AG09319 (cell line): ENCODE results near the gene ST6GALNAC4.

Source experiments
- DNase-seq: peaks from one replicate; pipeline ENCODE4 v3.0.0-alpha.2; 2010; ENCODE audit warnings: low read depth; ENCODE audit errors: extremely low read depth
- TF ChIP-seq, protein P1 (sequence below): IDR thresholded peaks from 2 replicates; pipeline ENCODE4 v1.5.1; 2011; ENCODE audit warnings: low read depth, mild to moderate bottlenecking, inconsistent platforms, low read length, moderate library complexity

ST6GALNAC4 gene

DNA sequence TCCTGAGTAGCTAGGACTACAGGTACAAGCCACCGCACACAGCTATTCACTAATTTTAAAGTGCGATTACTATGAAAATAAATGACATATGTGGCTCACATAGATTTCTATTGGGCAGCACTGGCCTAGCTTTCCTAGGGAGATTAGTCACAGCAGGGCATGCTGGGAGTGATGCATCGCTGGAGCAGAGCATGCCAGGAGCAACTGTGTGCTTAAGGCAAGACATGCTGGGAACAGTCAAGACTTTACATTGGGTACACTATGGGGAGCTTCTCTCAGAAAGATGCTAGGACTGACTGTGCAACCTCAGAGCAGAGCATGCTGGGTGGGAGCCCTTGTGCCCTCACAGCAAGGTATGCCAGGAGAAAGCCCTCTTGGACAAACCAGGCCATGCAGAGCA, 26.8 kb downstream of the ST6GALNAC4 start:
- TF ChIP-seq, protein P1, sequence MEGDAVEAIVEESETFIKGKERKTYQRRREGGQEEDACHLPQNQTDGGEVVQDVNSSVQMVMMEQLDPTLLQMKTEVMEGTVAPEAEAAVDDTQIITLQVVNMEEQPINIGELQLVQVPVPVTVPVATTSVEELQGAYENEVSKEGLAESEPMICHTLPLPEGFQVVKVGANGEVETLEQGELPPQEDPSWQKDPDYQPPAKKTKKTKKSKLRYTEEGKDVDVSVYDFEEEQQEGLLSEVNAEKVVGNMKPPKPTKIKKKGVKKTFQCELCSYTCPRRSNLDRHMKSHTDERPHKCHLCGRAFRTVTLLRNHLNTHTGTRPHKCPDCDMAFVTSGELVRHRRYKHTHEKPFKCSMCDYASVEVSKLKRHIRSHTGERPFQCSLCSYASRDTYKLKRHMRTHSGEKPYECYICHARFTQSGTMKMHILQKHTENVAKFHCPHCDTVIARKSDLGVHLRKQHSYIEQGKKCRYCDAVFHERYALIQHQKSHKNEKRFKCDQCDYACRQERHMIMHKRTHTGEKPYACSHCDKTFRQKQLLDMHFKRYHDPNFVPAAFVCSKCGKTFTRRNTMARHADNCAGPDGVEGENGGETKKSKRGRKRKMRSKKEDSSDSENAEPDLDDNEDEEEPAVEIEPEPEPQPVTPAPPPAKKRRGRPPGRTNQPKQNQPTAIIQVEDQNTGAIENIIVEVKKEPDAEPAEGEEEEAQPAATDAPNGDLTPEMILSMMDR = no peak
- no peak for DNase-seq

DNA sequence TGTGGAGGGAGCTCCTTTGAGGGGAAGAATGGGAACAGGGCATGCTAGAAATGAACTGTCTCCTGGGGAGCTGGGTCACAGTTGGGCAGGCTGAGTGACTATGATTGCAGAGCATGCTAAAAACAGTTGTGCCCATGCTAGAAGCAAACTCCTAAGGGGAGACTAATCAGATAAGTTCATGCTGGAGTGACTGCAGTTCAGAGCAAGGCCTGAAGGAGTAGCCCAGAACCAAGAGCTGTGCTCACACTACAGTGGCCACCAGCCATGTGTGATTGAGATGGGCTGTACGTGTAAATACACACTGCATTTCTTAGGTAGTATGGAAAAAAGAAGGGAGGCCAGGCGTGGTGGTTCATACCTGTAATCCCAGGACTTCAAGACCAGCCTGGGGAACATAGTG, 29.0 kb downstream of the ST6GALNAC4 start:
- TF ChIP-seq, protein P1 = no peak; the same call in 1 of the 2 replicates
- no peak for DNase-seq

DNA sequence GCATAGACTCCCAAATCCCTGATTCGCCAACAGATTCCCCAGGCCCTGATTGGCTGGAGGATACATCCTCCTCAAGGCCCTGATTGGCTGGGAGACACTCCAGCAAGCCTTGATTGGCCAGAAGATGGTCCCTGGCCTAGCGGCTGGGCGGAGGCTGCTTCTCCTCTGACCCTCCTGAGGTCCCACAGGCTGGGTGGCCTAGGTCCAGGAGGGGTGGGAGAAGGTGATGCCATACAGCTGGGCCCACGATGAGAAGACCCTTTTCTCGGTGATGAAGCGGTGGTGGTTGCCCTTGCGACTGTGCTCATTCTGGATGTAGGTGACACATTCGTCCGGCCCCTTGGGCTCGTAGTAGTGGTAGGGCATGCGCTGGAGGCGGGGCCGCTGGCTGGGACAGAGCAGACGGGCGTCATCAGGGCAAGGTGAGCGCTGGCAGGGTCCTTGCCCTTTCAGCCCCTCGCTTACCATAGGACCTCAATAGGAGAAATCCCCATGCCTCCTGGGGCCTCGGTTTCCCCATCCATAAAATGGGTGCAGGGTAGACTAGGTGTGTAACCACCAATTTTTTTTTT, 30.4 kb downstream of the ST6GALNAC4 start:
- TF ChIP-seq, protein P1 = no peak
- DNase-seq = no peak

DNA sequence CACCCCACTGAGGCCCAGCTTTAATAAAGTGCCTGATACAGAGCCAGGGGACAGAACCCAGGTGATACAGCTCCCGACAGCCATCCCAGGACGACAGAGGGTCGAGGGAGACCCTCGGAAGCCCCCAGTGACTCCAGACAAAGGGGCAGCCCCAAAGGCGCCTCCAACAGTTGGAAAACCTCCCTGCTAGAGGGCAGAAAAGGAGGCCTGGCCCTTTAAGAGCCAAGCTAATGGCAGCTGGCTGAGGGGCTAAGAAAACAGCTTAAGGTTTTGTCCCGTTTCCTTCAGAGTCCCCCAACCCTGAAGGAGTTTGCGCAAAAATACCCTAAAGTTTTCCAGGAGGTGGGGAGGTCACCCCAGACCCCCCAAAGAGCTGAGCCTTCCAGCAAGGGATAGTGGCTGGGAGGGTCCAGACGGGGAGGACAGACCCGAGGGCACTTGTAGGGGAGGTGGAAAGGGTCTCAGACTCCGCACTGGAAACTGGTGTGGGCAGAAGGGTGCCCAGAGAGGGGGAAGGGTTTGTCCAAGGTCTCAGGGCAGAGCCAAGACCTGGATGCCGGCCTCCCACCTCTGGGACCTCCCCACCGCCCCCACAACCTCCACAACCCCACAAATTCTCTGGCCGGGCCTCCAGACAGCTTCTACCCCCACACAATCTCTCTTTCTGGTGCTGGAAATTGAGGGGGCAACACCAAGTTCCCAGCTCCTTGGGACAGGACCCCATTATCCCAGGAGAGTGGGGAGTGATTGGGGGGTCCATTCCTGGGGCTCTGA, 31.1 kb downstream of the ST6GALNAC4 start:
- DNase-seq = no peak
- TF ChIP-seq, protein P1 = no peak

DNA sequence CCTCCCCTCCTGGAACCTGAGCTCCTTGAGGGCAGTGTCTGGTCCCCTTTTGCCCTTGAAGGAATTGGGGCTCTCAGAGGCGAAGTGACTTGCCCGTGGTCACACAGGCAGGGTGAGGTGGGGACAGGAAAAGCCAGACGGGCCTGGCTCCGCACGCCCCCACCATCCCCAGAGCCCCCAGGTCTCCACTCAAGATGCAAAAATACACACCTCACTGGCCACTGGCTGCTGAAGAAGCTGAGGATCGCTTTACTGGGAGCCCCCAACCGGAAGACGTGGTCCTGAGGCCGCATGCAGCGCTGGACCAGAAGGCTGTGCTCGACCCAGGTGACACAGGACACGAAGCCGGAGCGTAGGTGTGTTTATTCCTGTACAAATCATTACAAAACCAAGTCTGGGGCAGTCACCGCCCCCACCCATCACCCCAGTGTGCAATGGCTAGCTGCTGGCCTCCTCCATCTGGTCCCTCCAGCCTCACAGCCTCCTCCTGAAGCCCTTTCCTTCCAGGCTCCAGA, 31.8 kb downstream of the ST6GALNAC4 start:
- no peak for DNase-seq
- TF ChIP-seq, protein P1 = no peak

DNA sequence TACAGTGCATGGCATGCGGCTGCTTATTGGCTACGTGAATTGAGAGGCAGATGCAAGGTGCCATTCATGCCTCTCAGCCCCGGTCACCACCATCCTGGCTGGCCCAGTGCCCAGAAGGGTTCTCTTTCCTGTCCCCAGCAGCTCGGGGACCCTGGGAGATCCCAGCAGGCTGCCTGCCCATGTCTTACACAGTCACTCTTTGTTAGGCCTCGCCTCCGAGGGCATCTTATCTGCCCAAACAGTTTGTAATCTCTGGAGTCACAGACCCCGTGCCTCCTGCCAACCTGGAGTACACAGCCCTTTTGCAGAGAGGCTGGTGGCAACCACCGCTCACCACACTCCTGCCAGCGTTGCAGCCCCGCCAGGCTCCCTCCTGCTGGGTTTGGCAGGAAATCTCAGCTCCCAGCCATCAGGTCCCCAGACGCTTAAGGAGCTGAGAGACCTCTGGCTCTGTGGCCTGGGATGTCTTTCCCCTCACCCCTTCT, 32.4 kb downstream of the ST6GALNAC4 start:
- DNase-seq = no peak

More for the DNA sequence above, 32.4 kb downstream of the ST6GALNAC4 start:
- TF ChIP-seq, protein P1 = no peak
